Spleen (tissue), 11 donors: ENCODE measurements around the gene ZNF470. TPM values are rescaled to one million over a fixed set of nuclear protein-coding genes. Genes with fewer than 3 reads are reported as not detected.
A peak's percentile ranks its signal among the peaks of the same experiment; 100 is the strongest.

Source experiments
- DNase-seq: peaks from one replicate; pipeline ENCODE4 v3.0.0-alpha.2; 2020
- H3K27ac ChIP-seq, 8 donors: fragments of 200-600 bp; sonication (generic) in 7 of 8; 1 replicate in 4 of 8; 2 replicates in 4 of 8; pipeline versions ENCODE4 v1.5.0 to v1.8.0; 2016 to 2021; ENCODE audit warnings: inconsistent platforms in 4 of 8, mild to moderate bottlenecking in 4 of 8, moderate library complexity in 1 of 8
- H3K27me3 ChIP-seq, 7 donors: fragments of 200-600 bp; sonication (generic) in 6 of 7; replicated peaks in 1 of 7; 1 replicate in 4 of 7; 2 replicates in 3 of 7; pipeline versions ENCODE4 v1.5.0 to v1.8.0; 2016 to 2021; ENCODE audit warnings: inconsistent platforms in 3 of 7, mild to moderate bottlenecking in 1 of 7
- H3K36me3 ChIP-seq, 6 donors: fragments of 200-600 bp; sonication (generic) in 5 of 6; 1 replicate in 4 of 6; 2 replicates in 2 of 6; pipeline versions ENCODE4 v1.5.0 to v1.8.0; 2016 to 2021; ENCODE audit warnings: inconsistent platforms in 2 of 6
- H3K4me1 ChIP-seq, 6 donors: fragments of 200-600 bp; sonication (generic) in 5 of 6; 1 replicate in 3 of 6; 2 replicates in 3 of 6; pipeline versions ENCODE4 v1.5.0 to v1.8.0; 2016 to 2021; ENCODE audit warnings: inconsistent platforms in 3 of 6
- H3K4me3 ChIP-seq, 8 donors: fragments of 200-600 bp; sonication (generic) in 7 of 8; 1 replicate in 4 of 8; 2 replicates in 4 of 8; pipeline versions ENCODE4 v1.5.0 to v1.8.0; 2016 to 2021; ENCODE audit warnings: inconsistent platforms in 4 of 8, mild to moderate bottlenecking in 4 of 8, moderate library complexity in 2 of 8
- H3K9me3 ChIP-seq, 8 donors: fragments of 200-600 bp; sonication (generic) in 7 of 8; 1 replicate in 4 of 8; 2 replicates in 4 of 8; pipeline versions ENCODE4 v1.5.0 to v1.8.0; 2016 to 2021; ENCODE audit warnings: inconsistent platforms in 4 of 8
- POLR2A ChIP-seq, 3 donors: fragments of 450-650 bp; IDR thresholded peaks; one replicate each; pipeline ENCODE4 v1.5.1; 2017; ENCODE audit warnings: antibody characterized with exemption in 3 of 3, mild to moderate bottlenecking in 1 of 3
- POLR2AphosphoS5 ChIP-seq, 3 donors: sonication (generic); formaldehyde crosslinking; IDR thresholded peaks; one replicate each; pipeline ENCODE4 v1.5.1; 2017; ENCODE audit warnings: antibody characterized with exemption in 3 of 3
- WGBS, 5 donors: extraction: QIAGEN DNeasy Blood & Tissue Kit in 3 of 5; methylation state at CpG; one replicate each; pipeline versions ENCODE4 v1.1.5 to v1.1.7; 2013 to 2018; 5-methylcytosine and 5-hydroxymethylcytosine counted together
- intact Hi-C: fragments of 100-400 bp; cut with DNase I; formaldehyde crosslinking; loops from one replicate; pipeline ENCODE4 v1.15.0; 2023; ENCODE audit warnings: low total_unique reads
- polyA plus RNA-seq, 3 donors: library from polyadenylated mRNA; stranded (reverse); fragments of 200-250 nt; gene quantifications; one replicate each; pipeline ENCODE4 v1.2.1, GENCODE V29; 2013
- total RNA-seq, 7 donors: library from RNA; depleted of rRNA in 3 of 7; stranded (reverse); fragments of >200 nt in 3 of 7; fragmentation: NEBNext Ultra II Directional in 4 of 7; extraction: Animal tissue kit (Norgen Biotek cat#: 25700) in 4 of 7; gene quantifications; one replicate each; pipeline versions ENCODE4 v1.1.0 to v1.2.1, GENCODE V29; 2016 to 2021
- TF ChIP-seq, protein P1 (sequence below), 11 experiments: fragments of 200-600 bp in 7 of 11; fragments of 450-650 bp in 4 of 11; sonication (generic) in 4 of 11; IDR thresholded peaks in 8 of 11; conservative IDR thresholded peaks in 3 of 11; 1 replicate in 7 of 11; 2 replicates in 4 of 11; pipeline versions ENCODE4 v1.4.0 to v1.8.0; 2016 to 2021; ENCODE audit warnings: antibody characterized with exemption in 11 of 11, inconsistent platforms in 4 of 11, mild to moderate bottlenecking in 1 of 11
- donor health status: healthy with polysubstance abuse.
- donor health status: DM: no; HTN: no; CAD: no; lungs with moderate emphysema.
- donor health status: DM: no; HTN: no; CAD: no.
- donor health status: Bipolar disorder and iron deficiency.
- donor health status: healthy.
- donor health status: DM: no; HTN: no; CAD: no.
- donor health status: DM: yes; HTN: yes; CAD: no.

Gene ZNF470
- total and polyA plus RNA-seq, 10 donors = 2.5 to 6.1 (median 3.7) TPM

DNA sequence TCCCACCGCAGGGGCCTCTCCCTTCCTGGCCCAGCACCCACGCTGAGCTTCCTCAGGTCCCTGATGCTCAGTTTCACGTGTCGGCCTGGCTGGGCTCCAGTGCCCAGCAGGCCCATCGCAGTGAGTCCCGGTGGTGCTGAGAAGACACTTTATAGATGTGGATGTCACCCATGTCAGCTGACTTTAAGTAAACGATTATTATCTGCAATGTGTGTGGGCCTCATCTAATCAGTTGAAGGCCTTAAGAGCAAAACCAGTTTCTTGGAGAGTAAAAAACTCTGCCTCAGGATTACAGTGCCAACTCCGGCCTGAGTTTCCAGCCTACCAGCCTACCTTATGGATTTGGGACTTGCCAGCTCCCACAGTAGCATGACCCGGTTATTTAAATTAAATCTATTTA, 58.4 kb downstream of the ZNF470 start:
- Histone ChIP-seq H3K36me3 (peaks cover 0 to 51% (median 30%) of the 10 kb centered on the region in 6 donors), H3K4me3 (no peak overlapping the region), H3K27me3 (no peaks in the 10 kb centered on the region), H3K27ac (no peak overlapping the region), H3K4me1 (no peaks in the 10 kb centered on the region), H3K9me3 (peaks cover 0 to 100% (median 100%) of the 10 kb centered on the region in 8 donors)
- intact Hi-C loops = no loop called here
- WGBS, 5 donors = 92 to 98% (median 95%) methylated on average over 9 of the region's 9 CpGs
- no peak for DNase-seq
- TF ChIP-seq POLR2A (IDR thresholded peaks at IDR 0.05) (no peak), POLR2AphosphoS5 (IDR thresholded peaks at IDR 0.05) (no peak)
- TF ChIP-seq, protein P1, sequence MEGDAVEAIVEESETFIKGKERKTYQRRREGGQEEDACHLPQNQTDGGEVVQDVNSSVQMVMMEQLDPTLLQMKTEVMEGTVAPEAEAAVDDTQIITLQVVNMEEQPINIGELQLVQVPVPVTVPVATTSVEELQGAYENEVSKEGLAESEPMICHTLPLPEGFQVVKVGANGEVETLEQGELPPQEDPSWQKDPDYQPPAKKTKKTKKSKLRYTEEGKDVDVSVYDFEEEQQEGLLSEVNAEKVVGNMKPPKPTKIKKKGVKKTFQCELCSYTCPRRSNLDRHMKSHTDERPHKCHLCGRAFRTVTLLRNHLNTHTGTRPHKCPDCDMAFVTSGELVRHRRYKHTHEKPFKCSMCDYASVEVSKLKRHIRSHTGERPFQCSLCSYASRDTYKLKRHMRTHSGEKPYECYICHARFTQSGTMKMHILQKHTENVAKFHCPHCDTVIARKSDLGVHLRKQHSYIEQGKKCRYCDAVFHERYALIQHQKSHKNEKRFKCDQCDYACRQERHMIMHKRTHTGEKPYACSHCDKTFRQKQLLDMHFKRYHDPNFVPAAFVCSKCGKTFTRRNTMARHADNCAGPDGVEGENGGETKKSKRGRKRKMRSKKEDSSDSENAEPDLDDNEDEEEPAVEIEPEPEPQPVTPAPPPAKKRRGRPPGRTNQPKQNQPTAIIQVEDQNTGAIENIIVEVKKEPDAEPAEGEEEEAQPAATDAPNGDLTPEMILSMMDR (IDR thresholded peaks at IDR 0.05 in 8 of 11, conservative IDR thresholded peaks at IDR 0.05 in 3 of 11) = no peak

GRCh38 chr19:56633021-56633420, 65.8 kb downstream of the ZNF470 start:
- Histone ChIP-seq H3K4me3 (no peak overlapping the region), H3K36me3 (no peaks in the 10 kb centered on the region), H3K27ac (no peak overlapping the region), H3K9me3 (peaks cover 9 to 96% (median 95%) of the 10 kb centered on the region in 8 donors), H3K4me1 (no peaks in the 10 kb centered on the region), H3K27me3 (no peaks in the 10 kb centered on the region)
- TF ChIP-seq POLR2A (IDR thresholded peaks at IDR 0.05) (no peak), POLR2AphosphoS5 (IDR thresholded peaks at IDR 0.05) (no peak)
- TF ChIP-seq, protein P1 (IDR thresholded peaks at IDR 0.05 in 8 of 11, conservative IDR thresholded peaks at IDR 0.05 in 3 of 11) = no peak
- intact Hi-C loops = no loop called here
- DNase-seq = no peak
- 10 to 30% (median 15%) methylated on average over 1 of the region's 1 CpG for WGBS, 5 donors

- intact Hi-C loops = no loop called here
- Histone ChIP-seq H3K4me3 (no peak overlapping the region), H3K36me3 (no peaks in the 10 kb centered on the region), H3K4me1 (no peaks in the 10 kb centered on the region), H3K27me3 (peaks cover 0 to 15% (median 6%) of the 10 kb centered on the region in 7 donors), H3K9me3 (peaks cover 4 to 96% (median 93%) of the 10 kb centered on the region in 8 donors), H3K27ac (no peak overlapping the region)
- DNase-seq = no peak
- TF ChIP-seq POLR2A (IDR thresholded peaks at IDR 0.05) = no peak
- TF ChIP-seq POLR2AphosphoS5 (IDR thresholded peaks at IDR 0.05) = peak in 1 of 3 donors; percentile 7
- TF ChIP-seq, protein P1 (IDR thresholded peaks at IDR 0.05 in 8 of 11, conservative IDR thresholded peaks at IDR 0.05 in 3 of 11) = no peak
- WGBS, 5 donors = 9 to 20% (median 13%) methylated on average over 14 to 21 of the region's 21 CpGs
Observed at GRCh38 chr19:56637976-56638555, 70.8 kb downstream of the ZNF470 start.

Other genes starting within 250 kb of the ZNF470 start
- gene ZNF582, start 173.9 kb upstream of the ZNF470 start, total RNA-seq = 1 to 10 TPM; 3.3 to 8.1 (median 5.4) TPM
- gene ZNF582, start 173.9 kb upstream of the ZNF470 start, polyA plus RNA-seq = 1 to 10 TPM; 2.7 to 5.2 (median 4.5) TPM
- gene ZNF583, start 163.1 kb upstream of the ZNF470 start, total RNA-seq = 10 to 100 TPM in 2 of 7 donors, 1 to 10 TPM in 5; 4.4 to 10.6 (median 8.3) TPM
- gene ZNF583, start 163.1 kb upstream of the ZNF470 start, polyA plus RNA-seq = 1 to 10 TPM in 2 of 3 donors, under 1 TPM in 1; 0.93 to 2.7 (median 1.3) TPM
- gene ZNF667, start 90.1 kb upstream of the ZNF470 start, total RNA-seq = 1 to 10 TPM; 2.2 to 6.6 (median 3.3) TPM
- gene ZNF667, start 90.1 kb upstream of the ZNF470 start, polyA plus RNA-seq = 1 to 10 TPM; 1.4 to 2.6 (median 1.9) TPM
- 1 to 10 TPM; 1.3 to 9.0 (median 3.3) TPM for gene ZNF471, start 59.6 kb upstream of the ZNF470 start, total RNA-seq
- gene ZNF471, start 59.6 kb upstream of the ZNF470 start, polyA plus RNA-seq = 1 to 10 TPM in 2 of 3 donors, under 1 TPM in 1; 0.97 to 1.4 (median 1.0) TPM
- gene ZFP28, start 28.5 kb upstream of the ZNF470 start, total RNA-seq = 1 to 10 TPM; 4.7 to 8.1 (median 5.5) TPM
- 1 to 10 TPM; 2.0 to 2.7 (median 2.6) TPM for gene ZFP28, start 28.5 kb upstream of the ZNF470 start, polyA plus RNA-seq
- gene ZNF71, start 27.8 kb downstream of the ZNF470 start, total RNA-seq = 1 to 10 TPM; 5.8 to 9.8 (median 7.2) TPM
- gene ZNF71, start 27.8 kb downstream of the ZNF470 start, polyA plus RNA-seq = 1 to 10 TPM; 2.0 to 3.9 (median 2.8) TPM
- gene SMIM17, start 75.7 kb downstream of the ZNF470 start, total RNA-seq = under 1 TPM in 4 of 7 donors, not detected in 3; 0.27 to 0.67 (median 0.39) TPM
- not detected for gene SMIM17, start 75.7 kb downstream of the ZNF470 start, polyA plus RNA-seq
- 1 to 10 TPM; 3.0 to 6.8 (median 4.4) TPM for gene ZNF835, start 104.3 kb downstream of the ZNF470 start, total RNA-seq
- 1 to 10 TPM in 2 of 3 donors, under 1 TPM in 1; 0.70 to 1.7 (median 1.2) TPM for gene ZNF835, start 104.3 kb downstream of the ZNF470 start, polyA plus RNA-seq